K562 (cell line): ENCODE results near the gene PLEKHH2. TPM values are rescaled to one million over a fixed set of nuclear protein-coding genes. Genes with fewer than 3 reads are reported as not detected.

Source experiments
- ATAC-seq: fragments of 200-7000 bp; cut with Tn5 transposase; 3 replicates; pipeline ENCODE4 v1.9.1; 2020; ENCODE audit warnings: moderate library complexity
- BruUV-seq: library from RNA; stranded (reverse); fragments of 400-500 nt; replicated peaks from 2 replicates; lab custom pipeline; 2021; lab: Mats Ljungman, UMichigan
- CTCF ChIA-PET: fragments of 300-600 bp; formaldehyde crosslinking; extraction: SDS; loops from one replicate; lab custom pipeline; 2021; ENCODE audit warnings: low intra/inter-chr PET ratio; lab: Yijun Ruan, JAX
- POLR2A ChIA-PET: fragments of 300-600, 350-650 bp; sonication (Branson Sonifier 250); formaldehyde crosslinking; extraction: SDS; loops from one replicate; lab custom pipeline; 2021; ENCODE audit warnings: antibody characterized with exemption, inconsistent platforms; lab: Yijun Ruan, JAX
- DNase-seq, 4 experiments: peaks; one replicate each; pipeline versions ENCODE4 v3.0.0 to v3.0.0-alpha.2; 2011 to 2018; ENCODE audit warnings: low spot score in 3 of 4, mixed read lengths in 3 of 4; ENCODE audit errors: extremely low read depth in 1 of 4
- FAIRE-seq: peaks from 2 replicates; lab custom pipeline; 2011; peaks lifted over from hg19 to GRCh38; lab: Jason Lieb, UNC
- H2AFZ ChIP-seq: 2 replicates; pipeline ENCODE4 v1.6.0; 2011; ENCODE audit warnings: low read depth, low read length, control low read depth, inconsistent platforms
- H3K27ac ChIP-seq: fragments of 200-600 bp; 3 replicates; pipeline ENCODE4 v1.8.0; 2011; ENCODE audit warnings: low read depth, mild to moderate bottlenecking, control low read depth, inconsistent platforms, low read length, moderate library complexity, mixed read lengths; ENCODE audit errors: extremely low read depth
- H3K27me3 ChIP-seq, 2 experiments: fragments of 300-600 bp in 1 of 2; 2 replicates in 1 of 2; 3 replicates in 1 of 2; pipeline versions ENCODE4 v1.6.0 to v1.8.0; 2011; ENCODE audit warnings: inconsistent platforms in 2 of 2, low read length in 2 of 2, mild to moderate bottlenecking in 1 of 2, mixed read lengths in 1 of 2, moderate library complexity in 1 of 2; ENCODE audit not compliant: control insufficient read depth in 2 of 2, insufficient read depth in 2 of 2
- H3K36me3 ChIP-seq: fragments of 300-600 bp; 3 replicates; pipeline ENCODE4 v1.8.0; 2011; ENCODE audit warnings: mild to moderate bottlenecking, low read length, inconsistent platforms; ENCODE audit not compliant: control insufficient read depth, insufficient read depth
- H3K4me1 ChIP-seq, 2 experiments: fragments of 200-600 bp in 1 of 2; replicated peaks in 1 of 2; 2 replicates in 1 of 2; 3 replicates in 1 of 2; pipeline versions ENCODE4 v1.5.1 to v1.8.0; 2011; ENCODE audit warnings: inconsistent platforms in 2 of 2, low read length in 2 of 2, mild to moderate bottlenecking in 1 of 2, mixed read lengths in 1 of 2, moderate library complexity in 1 of 2; ENCODE audit not compliant: control insufficient read depth in 2 of 2, insufficient read depth in 2 of 2
- H3K4me2 ChIP-seq: 2 replicates; pipeline ENCODE4 v1.6.1; 2011; ENCODE audit warnings: low read length, control low read depth, inconsistent platforms, mixed read lengths; ENCODE audit not compliant: insufficient read depth
- H3K4me3 ChIP-seq: fragments of 200-600 bp; sonication (generic), shearing (Covaris generic); 2 replicates; pipeline ENCODE4 v1.5.1; 2016; ENCODE audit warnings: control low read depth, inconsistent platforms
- H3K79me2 ChIP-seq: fragments of 200-600 bp; 3 replicates; pipeline ENCODE4 v1.8.0; 2011; ENCODE audit warnings: low read length, inconsistent platforms; ENCODE audit not compliant: control insufficient read depth, insufficient read depth
- H3K9ac ChIP-seq, 2 experiments: 2 replicates each; pipeline versions ENCODE4 v1.6.0 to v1.6.1; 2011; ENCODE audit warnings: low read depth in 2 of 2, low read length in 2 of 2, control low read depth in 1 of 2, inconsistent platforms in 1 of 2, mild to moderate bottlenecking in 1 of 2, mixed read lengths in 1 of 2; ENCODE audit not compliant: insufficient read depth in 1 of 2
- H3K9me1 ChIP-seq: one replicate; pipeline ENCODE4 v1.6.0; 2011; ENCODE audit warnings: inconsistent platforms, mild to moderate bottlenecking, low read length, moderate library complexity; ENCODE audit not compliant: control insufficient read depth, insufficient read depth
- H3K9me3 ChIP-seq: replicated peaks from 2 replicates; pipeline ENCODE4 v1.5.1; 2011; ENCODE audit warnings: low read depth, low read length, inconsistent platforms; ENCODE audit not compliant: control insufficient read depth, insufficient read depth
- H4K20me1 ChIP-seq: replicated peaks from 2 replicates; pipeline ENCODE4 v1.6.1; 2011; ENCODE audit warnings: low read length, inconsistent platforms, mixed read lengths; ENCODE audit not compliant: control insufficient read depth, insufficient read depth
- ARID2 ChIP-seq: fragments of 450-650 bp; IDR thresholded peaks from 2 replicates; pipeline ENCODE4 v1.6.1; 2017; ENCODE audit warnings: antibody characterized with exemption, mild to moderate bottlenecking
- FOSL1 ChIP-seq: fragments of 200-800 bp; sonication (Bioruptor generic); conservative IDR thresholded peaks from 2 replicates; pipeline ENCODE4 v1.6.1; 2016; ENCODE audit warnings: missing genetic modification characterization, missing compliant biosample characterization
- IRF2 ChIP-seq: sonication (generic); formaldehyde crosslinking; IDR thresholded peaks from 2 replicates; pipeline ENCODE4 v1.8.1; 2022; ENCODE audit warnings: mild to moderate bottlenecking, missing genetic modification reagents
- KDM1A ChIP-seq, 2 experiments: fragments of 450-650 bp; IDR thresholded peaks; 2 replicates each; pipeline ENCODE4 v1.6.1; 2016; ENCODE audit warnings: mild to moderate bottlenecking in 2 of 2
- LEF1 ChIP-seq: fragments of 450-650 bp; IDR thresholded peaks from 2 replicates; pipeline ENCODE4 v1.6.1; 2016; ENCODE audit warnings: mild to moderate bottlenecking
- NCOA1 ChIP-seq: fragments of 450-650 bp; IDR thresholded peaks from 2 replicates; pipeline ENCODE4 v1.6.1; 2016; ENCODE audit warnings: low read depth
- SAFB2 ChIP-seq: fragments of 200-400 bp; formaldehyde crosslinking; IDR thresholded peaks from 2 replicates; pipeline ENCODE4 v1.6.1; 2018; ENCODE audit warnings: borderline replicate concordance, low read length, low read depth, moderate library complexity; ENCODE audit not compliant: severe bottlenecking
- SMARCC2 ChIP-seq: fragments of 450-650 bp; IDR thresholded peaks from 2 replicates; pipeline ENCODE4 v1.6.1; 2017; ENCODE audit warnings: antibody characterized with exemption, moderate library complexity, mild to moderate bottlenecking, low read depth
- ZKSCAN3 ChIP-seq: fragments of 250-450 bp; sonication (Bioruptor Pico); IDR thresholded peaks from 2 replicates; pipeline ENCODE4 v1.4.0; 2020
- ZNF12 ChIP-seq: sonication (generic); formaldehyde crosslinking; IDR thresholded peaks from 2 replicates; pipeline ENCODE4 v1.4.0; 2020; ENCODE audit warnings: mild to moderate bottlenecking, missing genetic modification reagents
- ZNF124 ChIP-seq: sonication (generic); formaldehyde crosslinking; IDR thresholded peaks from 2 replicates; pipeline ENCODE4 v1.8.1; 2022; ENCODE audit warnings: missing genetic modification reagents
- ZNF134 ChIP-seq: fragments of 250-450 bp; sonication (Bioruptor Pico); conservative IDR thresholded peaks from 2 replicates; pipeline ENCODE4 v1.4.0; 2020
- ZNF140 ChIP-seq: fragments of 250-450 bp; sonication (Bioruptor Pico); IDR thresholded peaks from 2 replicates; pipeline ENCODE4 v1.8.0; 2021; ENCODE audit warnings: moderate library complexity, mild to moderate bottlenecking, inconsistent platforms
- ZNF3 ChIP-seq: fragments of 250-450 bp; sonication (Bioruptor Pico); IDR thresholded peaks from 2 replicates; pipeline ENCODE4 v1.5.0; 2021; ENCODE audit warnings: mild to moderate bottlenecking, moderate library complexity
- ZNF384 ChIP-seq: IDR thresholded peaks from 2 replicates; pipeline ENCODE4 v1.6.1; 2012; ENCODE audit warnings: low read depth, low read length, improper control_type of control experiment
- in situ Hi-C: fragments of 300-500 bp; cut with MboI; formaldehyde crosslinking; loops from 4 replicates; pipeline ENCODE4 v1.15.0; 2018; ENCODE audit warnings: inconsistent platforms, mixed read lengths
- intact Hi-C: fragments of 100-400 bp; cut with micrococcal nuclease; formaldehyde crosslinking; loops from 2 replicates; pipeline ENCODE4 v1.14.2; 2022
- polyA plus RNA-seq, 8 experiments: library from polyadenylated mRNA; depleted of rRNA in 4 of 8; stranded (reverse) in 5 of 8; unstranded in 3 of 8; fragments of >200 nt; fragmentation: Nextera tagmentation in 2 of 8; fragmentation: Illumina TruSeq in 1 of 8; extraction: Ambion mirVana in 2 of 8; extraction: Trizol in 1 of 8; gene quantifications; 2 replicates each; pipeline versions ENCODE4 v1.2.1 to v1.2.3, GENCODE V29; 2011 to 2014; ENCODE audit warnings: inconsistent platforms in 1 of 8, missing spikeins in 1 of 8
- total RNA-seq, 7 experiments: library from RNA; depleted of rRNA in 6 of 7; stranded (reverse); fragments of >200 nt in 6 of 7; fragmentation: Illumina TruSeq in 2 of 7; extraction: Trizol in 2 of 7; gene quantifications; 2 replicates each; pipeline versions ENCODE4 v1.2.1 to v1.2.3, GENCODE V29; 2011 to 2021; ENCODE audit warnings: low replicate concordance in 1 of 7

The PLEKHH2 gene
- total and polyA plus RNA-seq, 9 of the 15 experiments (the other 6 are each of a cell fraction or from before 2014, with no cell fraction given): 0.77 to 13.5 (median 2.7) TPM

GRCh38 chr2:43800894-43801293, 163.8 kb downstream of the PLEKHH2 start:
- no peak overlapping the region for H3K27ac ChIP-seq
- no peaks in the 10 kb centered on the region for H3K27me3 ChIP-seq
- intact Hi-C loops: loop anchor here (5.0 kb wide), 1 partner anchor 76 kb away; no protein-coding TSS in a partner anchor
- ATAC-seq: no peak
- no peak overlapping the region for H2AFZ ChIP-seq
- no peak for TF ChIP-seq ARID2
- TF ChIP-seq KDM1A (IDR thresholded peaks at IDR 0.05): no peak
- no peak for TF ChIP-seq ZNF3 (CRISPR knock-in tag)
- TF ChIP-seq SMARCC2: no peak
- no peak for TF ChIP-seq ZNF140 (CRISPR knock-in tag)
- TF ChIP-seq ZKSCAN3 (CRISPR knock-in tag): no peak
- no peak for TF ChIP-seq ZNF12 (CRISPR knock-in tag)
- TF ChIP-seq ZNF124 (CRISPR knock-in tag): no peak
- TF ChIP-seq IRF2 (CRISPR knock-in tag): no peak
- no peak for TF ChIP-seq FOSL1 (tag)
- TF ChIP-seq SAFB2: no peak
- no peak for TF ChIP-seq ZNF384
- no peak for TF ChIP-seq LEF1
- TF ChIP-seq NCOA1: no peak
- no peak for TF ChIP-seq ZNF134 (CRISPR knock-in tag)
- TF ChIP-seq, all 486 proteins: peak for 0
- Histone ChIP-seq H3K79me2 (no peaks in the 10 kb centered on the region), H3K9me3 (no peaks in the 10 kb centered on the region), H3K4me2 (no peak overlapping the region), H3K9me1 (no peaks in the 10 kb centered on the region), H3K4me1 (no peaks in the 10 kb centered on the region), H3K36me3 (no peaks in the 10 kb centered on the region), H3K4me3 (no peak overlapping the region), H3K9ac (no peak overlapping the region), H4K20me1 (no peaks in the 10 kb centered on the region)
- BruUV-seq: no TSS peak
- ChIA-PET POLR2A (interaction anchor here (0.7 to 1.7 kb wide), 2 partner anchors 9 to 81 kb away, joined by 3 to 4 read pairs; no protein-coding TSS in a partner anchor), CTCF (no interaction called here)
- FAIRE-seq (no peak), DNase-seq (no peak)
- in situ Hi-C loops: no loop called here
